GM06990 (cell line): ENCODE results near the gene DNAI1.
A peak's percentile ranks its signal among the peaks of the same experiment; 100 is the strongest.

Source experiments
- DNase-seq: peaks from one replicate; pipeline ENCODE4 v3.0.0-alpha.2; 2011; ENCODE audit not compliant: insufficient read length; ENCODE audit errors: extremely low read depth
- H3K27me3 ChIP-seq: replicated peaks from 2 replicates; pipeline ENCODE4 v1.6.0; 2011; ENCODE audit warnings: low read length; ENCODE audit not compliant: control insufficient read depth, insufficient read depth
- H3K36me3 ChIP-seq: 2 replicates; pipeline ENCODE4 v1.5.1; 2011; ENCODE audit warnings: low read length; ENCODE audit not compliant: control insufficient read depth, insufficient read depth
- H3K4me3 ChIP-seq: replicated peaks from 2 replicates; pipeline ENCODE4 v1.5.1; 2011; ENCODE audit warnings: low read depth, mild to moderate bottlenecking, control low read depth, low read length
- TF ChIP-seq, protein P1 (sequence below): IDR thresholded peaks from 2 replicates; pipeline ENCODE4 v1.5.1; 2011; ENCODE audit warnings: low read length, control low read depth, mild to moderate bottlenecking, inconsistent platforms; ENCODE audit not compliant: insufficient read depth, poor library complexity, severe bottlenecking

Gene DNAI1

DNA sequence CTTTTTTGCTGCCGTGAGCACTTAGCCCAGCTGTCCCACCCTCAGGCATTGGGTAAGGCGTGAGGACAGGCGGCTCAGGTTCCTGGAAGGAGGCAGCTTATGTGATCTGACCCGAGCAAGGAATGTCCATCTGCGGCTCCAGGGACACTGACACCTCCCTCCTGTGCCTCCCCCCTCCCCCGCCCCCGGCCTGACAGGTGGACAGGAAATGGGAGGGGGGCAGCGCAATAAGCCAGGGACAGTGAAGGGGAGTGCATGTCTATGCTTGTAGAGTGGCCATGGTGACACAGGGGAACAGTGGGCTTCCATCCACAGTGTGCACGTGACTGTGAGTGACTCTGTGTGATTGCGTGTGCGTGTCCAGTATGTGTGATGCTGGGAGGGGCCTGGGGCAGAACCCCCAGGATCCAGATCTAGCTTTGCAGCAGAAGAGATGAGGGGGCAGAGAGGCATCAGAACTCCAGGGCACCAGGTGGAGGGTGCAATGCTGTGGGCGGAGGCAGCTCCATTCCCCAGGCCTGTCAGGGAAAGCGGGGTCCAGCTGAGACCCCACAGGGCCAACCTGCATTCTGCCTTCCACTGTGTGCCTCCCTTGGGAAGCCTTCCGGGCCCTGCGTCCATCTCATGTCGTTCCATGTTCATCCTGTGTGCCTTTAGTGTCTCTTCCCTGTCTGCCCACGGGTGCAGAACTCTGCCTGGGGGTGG, 100.5 kb downstream of the DNAI1 start:
- DNase-seq = no peak
- Histone ChIP-seq H3K4me3 (no peak overlapping the region), H3K36me3 (no peaks in the 10 kb centered on the region), H3K27me3 (peaks cover 8% of the 10 kb centered on the region)
- TF ChIP-seq, protein P1, sequence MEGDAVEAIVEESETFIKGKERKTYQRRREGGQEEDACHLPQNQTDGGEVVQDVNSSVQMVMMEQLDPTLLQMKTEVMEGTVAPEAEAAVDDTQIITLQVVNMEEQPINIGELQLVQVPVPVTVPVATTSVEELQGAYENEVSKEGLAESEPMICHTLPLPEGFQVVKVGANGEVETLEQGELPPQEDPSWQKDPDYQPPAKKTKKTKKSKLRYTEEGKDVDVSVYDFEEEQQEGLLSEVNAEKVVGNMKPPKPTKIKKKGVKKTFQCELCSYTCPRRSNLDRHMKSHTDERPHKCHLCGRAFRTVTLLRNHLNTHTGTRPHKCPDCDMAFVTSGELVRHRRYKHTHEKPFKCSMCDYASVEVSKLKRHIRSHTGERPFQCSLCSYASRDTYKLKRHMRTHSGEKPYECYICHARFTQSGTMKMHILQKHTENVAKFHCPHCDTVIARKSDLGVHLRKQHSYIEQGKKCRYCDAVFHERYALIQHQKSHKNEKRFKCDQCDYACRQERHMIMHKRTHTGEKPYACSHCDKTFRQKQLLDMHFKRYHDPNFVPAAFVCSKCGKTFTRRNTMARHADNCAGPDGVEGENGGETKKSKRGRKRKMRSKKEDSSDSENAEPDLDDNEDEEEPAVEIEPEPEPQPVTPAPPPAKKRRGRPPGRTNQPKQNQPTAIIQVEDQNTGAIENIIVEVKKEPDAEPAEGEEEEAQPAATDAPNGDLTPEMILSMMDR = no peak

DNA sequence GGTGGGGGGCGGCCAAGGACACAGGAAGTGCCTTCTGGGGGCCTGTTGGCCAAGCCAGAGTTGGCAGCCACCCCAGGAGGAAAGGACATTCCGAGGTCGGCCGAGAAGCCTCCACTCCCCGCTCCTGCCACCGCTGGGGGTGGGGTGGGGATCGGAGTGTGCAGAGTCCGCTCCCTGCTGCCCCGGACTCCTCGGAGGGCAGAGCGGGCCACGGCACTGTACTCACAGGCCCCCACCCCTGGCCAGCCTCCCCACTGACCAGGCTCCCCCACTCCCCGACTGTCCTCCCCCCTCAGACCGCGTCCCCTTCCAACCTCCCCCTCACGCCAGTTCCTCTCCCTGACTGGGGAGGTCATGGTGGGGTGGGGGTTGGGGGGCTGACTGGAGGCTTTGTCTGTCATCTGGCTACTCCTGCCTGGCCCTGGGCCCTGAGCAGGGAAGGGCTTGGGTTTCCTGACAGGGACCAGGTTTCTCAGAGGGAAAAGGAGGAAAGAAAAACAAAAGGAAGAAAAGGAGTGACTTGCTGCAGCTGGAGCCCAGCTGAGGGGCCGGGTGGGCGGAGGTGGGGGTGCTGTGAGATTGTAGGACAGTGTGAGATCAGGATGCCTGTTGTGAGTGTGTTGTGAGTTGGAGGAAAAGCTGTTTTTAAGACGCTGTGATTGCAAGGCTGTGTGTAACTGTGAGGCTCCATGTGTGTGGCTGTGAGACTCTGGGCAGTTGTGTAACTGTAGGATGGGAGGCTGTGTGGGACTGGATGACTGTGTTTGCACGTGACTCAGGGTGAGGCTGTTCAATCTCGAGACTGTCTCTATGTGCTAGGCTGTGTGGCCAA, 101.2 kb downstream of the DNAI1 start:
- Histone ChIP-seq H3K27me3 (peaks cover 6% of the 10 kb centered on the region), H3K36me3 (no peaks in the 10 kb centered on the region), H3K4me3 (no peak overlapping the region)
- DNase-seq = no peak
- TF ChIP-seq, protein P1 = no peak

DNA sequence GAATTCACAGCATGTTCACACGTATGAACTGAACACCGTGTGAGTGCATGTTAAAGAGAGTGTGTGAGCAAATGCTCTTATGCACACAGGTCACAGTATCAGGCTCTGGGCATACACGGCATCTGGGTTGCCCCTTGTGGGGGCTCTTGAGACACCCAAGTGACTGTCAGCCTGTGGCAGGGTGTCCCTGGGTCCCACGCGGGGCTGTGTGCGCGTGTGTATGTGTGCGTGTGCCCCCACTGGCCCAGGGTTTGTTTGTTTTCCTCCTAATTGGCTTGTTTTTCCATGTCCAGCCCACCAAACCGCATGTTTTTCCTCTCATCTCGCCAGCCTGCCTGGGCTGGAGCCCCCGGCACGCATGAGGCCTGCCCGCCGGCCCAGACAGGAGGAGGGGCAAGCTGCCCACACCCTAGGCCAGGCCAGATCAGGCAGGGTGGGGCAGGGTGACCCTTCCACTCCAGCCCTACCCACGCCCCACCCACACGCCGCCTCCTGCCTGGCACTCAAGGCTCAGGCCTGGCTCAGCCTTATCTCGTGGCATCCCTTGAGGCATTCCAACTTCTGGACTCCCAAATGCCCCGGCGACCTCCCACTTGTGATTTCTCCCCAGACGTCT, 102.1 kb downstream of the DNAI1 start:
- TF ChIP-seq, protein P1 = no peak
- H3K36me3 ChIP-seq = no peaks in the 10 kb centered on the region
- H3K27me3 ChIP-seq = peaks cover 5% of the 10 kb centered on the region
- no peak for DNase-seq
- no peak overlapping the region for H3K4me3 ChIP-seq

DNA sequence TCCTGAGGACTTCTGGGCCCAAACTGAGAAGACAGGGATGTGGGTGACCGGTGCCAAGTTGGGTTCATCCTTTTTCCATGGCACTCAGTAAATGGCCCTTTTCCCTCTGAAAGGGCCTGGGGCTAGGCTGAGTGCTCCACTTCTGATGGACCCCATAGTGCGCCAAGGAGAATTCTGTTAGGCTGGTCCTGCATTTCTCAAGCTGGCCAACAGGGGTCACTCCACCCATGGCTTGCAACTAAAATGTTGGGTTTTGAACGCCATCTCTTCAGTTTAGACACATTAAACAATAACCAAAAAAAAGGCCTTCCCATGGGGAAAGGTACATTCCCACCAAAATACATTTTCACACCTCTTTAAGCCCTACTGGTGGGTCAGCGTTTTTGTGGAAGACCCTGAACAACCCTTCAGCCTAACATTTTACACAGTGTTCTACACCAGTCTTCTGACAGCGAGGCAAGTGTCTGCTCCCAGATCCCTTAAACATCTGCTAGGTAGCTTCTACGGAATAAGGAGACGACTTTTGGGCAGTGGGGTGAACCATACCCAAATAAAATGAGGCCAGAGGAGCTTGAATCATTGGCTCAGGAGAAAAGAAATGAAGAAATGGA, 103.6 kb downstream of the DNAI1 start:
- Histone ChIP-seq H3K4me3 (no peak overlapping the region), H3K27me3 (peaks cover 11% of the 10 kb centered on the region), H3K36me3 (no peaks in the 10 kb centered on the region)
- DNase-seq = no peak
- TF ChIP-seq, protein P1 = peak; percentile 65

DNA sequence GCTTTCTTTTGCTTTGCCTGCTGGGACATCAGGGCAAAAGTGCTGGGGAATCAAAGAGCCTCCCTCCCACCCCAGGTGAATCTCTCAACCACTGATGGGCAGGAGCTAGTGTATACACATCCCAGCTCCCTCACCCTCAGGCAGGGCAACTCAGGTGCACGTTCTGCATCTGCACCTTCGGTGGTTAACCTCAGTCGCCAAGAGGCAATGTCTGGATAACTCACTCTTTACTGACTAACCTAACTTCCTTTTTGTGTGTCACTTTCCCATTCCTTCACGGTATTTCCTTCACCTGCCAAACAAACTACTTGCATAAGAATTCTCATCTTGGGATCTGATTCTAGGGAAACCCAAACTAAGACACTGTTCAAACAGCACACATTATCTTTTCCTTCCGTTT, 104.7 kb downstream of the DNAI1 start:
- Histone ChIP-seq H3K4me3 (no peak overlapping the region), H3K36me3 (no peaks in the 10 kb centered on the region), H3K27me3 (peaks cover 19% of the 10 kb centered on the region)
- no peak for DNase-seq
- TF ChIP-seq, protein P1 = no peak
